Liver (tissue), 9 donors: ENCODE data around the gene NDUFS6. TPM values are rescaled to one million over a fixed set of nuclear protein-coding genes. Genes with fewer than 3 reads are reported as not detected.

ENCODE experiments used
- DNase-seq: peaks from one replicate; pipeline ENCODE4 v3.0.0-alpha.2; 2017; ENCODE audit warnings: low spot score
- H3K27ac ChIP-seq, 2 donors: one replicate each; pipeline ENCODE4 v1.7.0; 2013; ENCODE audit warnings: inconsistent platforms in 2 of 2, low read length in 2 of 2, control low read depth in 1 of 2, low read depth in 1 of 2, mild to moderate bottlenecking in 1 of 2
- H3K27me3 ChIP-seq, 4 donors: one replicate each; pipeline versions ENCODE4 v1.6.1 to v1.7.0; 2013; ENCODE audit warnings: low read length in 3 of 4, inconsistent platforms in 1 of 4, mild to moderate bottlenecking in 1 of 4, moderate library complexity in 1 of 4; ENCODE audit not compliant: control insufficient read depth in 4 of 4, insufficient read depth in 4 of 4
- H3K36me3 ChIP-seq, 4 donors: one replicate each; pipeline versions ENCODE4 v1.6.1 to v1.7.0; 2013; ENCODE audit warnings: low read length in 3 of 4, mild to moderate bottlenecking in 3 of 4, low read depth in 1 of 4, moderate library complexity in 1 of 4; ENCODE audit not compliant: control insufficient read depth in 4 of 4, insufficient read depth in 3 of 4
- H3K4me1 ChIP-seq, 4 donors: one replicate each; pipeline versions ENCODE4 v1.6.1 to v1.7.0; 2013; ENCODE audit warnings: low read length in 3 of 4, mild to moderate bottlenecking in 3 of 4, moderate library complexity in 1 of 4; ENCODE audit not compliant: control insufficient read depth in 4 of 4, insufficient read depth in 4 of 4
- H3K4me3 ChIP-seq, 3 donors: one replicate each; pipeline versions ENCODE4 v1.6.1 to v1.7.0; 2013; ENCODE audit warnings: low read length in 3 of 3, control low read depth in 1 of 3, low read depth in 1 of 3, mild to moderate bottlenecking in 1 of 3
- H3K9ac ChIP-seq, 2 donors: one replicate each; pipeline ENCODE4 v1.7.0; 2013; ENCODE audit warnings: low read length in 2 of 2, mild to moderate bottlenecking in 2 of 2, moderate library complexity in 2 of 2, control low read depth in 1 of 2, low read depth in 1 of 2
- H3K9me3 ChIP-seq, 4 donors: one replicate each; pipeline versions ENCODE4 v1.6.1 to v1.7.0; 2013; ENCODE audit warnings: low read length in 3 of 4; ENCODE audit not compliant: control insufficient read depth in 4 of 4
- ATF3 ChIP-seq: IDR thresholded peaks from 2 replicates; pipeline ENCODE4 v1.6.1; 2016; ENCODE audit warnings: antibody characterized with exemption
- EGR1 ChIP-seq, 2 donors: IDR thresholded peaks; 2 replicates each; pipeline ENCODE4 v1.6.1; 2016 to 2018; ENCODE audit warnings: antibody characterized with exemption in 2 of 2, low read depth in 2 of 2
- FOXA1 ChIP-seq: IDR thresholded peaks from 2 replicates; pipeline ENCODE4 v1.6.1; 2016; ENCODE audit warnings: antibody characterized with exemption
- FOXA2 ChIP-seq: IDR thresholded peaks from 2 replicates; pipeline ENCODE4 v1.6.1; 2016; ENCODE audit warnings: antibody characterized with exemption
- GABPA ChIP-seq, 2 donors: IDR thresholded peaks in 1 of 2; conservative IDR thresholded peaks in 1 of 2; 2 replicates each; pipeline ENCODE4 v1.6.1; 2016; ENCODE audit warnings: antibody characterized with exemption in 2 of 2, mild to moderate bottlenecking in 1 of 2, moderate library complexity in 1 of 2
- HNF4A ChIP-seq, 2 donors: conservative IDR thresholded peaks; 2 replicates each; pipeline ENCODE4 v1.6.1; 2016; ENCODE audit warnings: antibody characterized with exemption in 2 of 2, mild to moderate bottlenecking in 2 of 2
- HNF4G ChIP-seq: IDR thresholded peaks from 2 replicates; pipeline ENCODE4 v1.6.1; 2016; ENCODE audit warnings: antibody characterized with exemption
- JUND ChIP-seq, 2 donors: IDR thresholded peaks; 2 replicates each; pipeline ENCODE4 v1.6.1; 2016; ENCODE audit warnings: antibody characterized with exemption in 2 of 2
- MAX ChIP-seq: IDR thresholded peaks from 2 replicates; pipeline ENCODE4 v1.6.1; 2016; ENCODE audit warnings: antibody characterized with exemption
- NR2F2 ChIP-seq: IDR thresholded peaks from 2 replicates; pipeline ENCODE4 v1.6.1; 2016; ENCODE audit warnings: antibody characterized with exemption
- RAD21 ChIP-seq, 2 donors: IDR thresholded peaks; 2 replicates each; pipeline ENCODE4 v1.6.1; 2016; ENCODE audit warnings: antibody characterized with exemption in 2 of 2, mild to moderate bottlenecking in 2 of 2
- REST ChIP-seq: IDR thresholded peaks from 2 replicates; pipeline ENCODE4 v1.6.1; 2016; ENCODE audit warnings: antibody characterized with exemption, mild to moderate bottlenecking
- TAF1 ChIP-seq: conservative IDR thresholded peaks from 2 replicates; pipeline ENCODE4 v1.6.1; 2016; ENCODE audit warnings: antibody characterized with exemption, mild to moderate bottlenecking
- YY1 ChIP-seq: IDR thresholded peaks from 2 replicates; pipeline ENCODE4 v1.6.1; 2016; ENCODE audit warnings: antibody characterized with exemption, mild to moderate bottlenecking
- WGBS: extraction: QIAGEN DNeasy Blood & Tissue Kit; methylation state at CpG from one replicate; pipeline ENCODE4 v1.1.7; 2013; 5-methylcytosine and 5-hydroxymethylcytosine counted together
- polyA plus RNA-seq, 2 donors: library from polyadenylated mRNA; stranded (reverse) in 1 of 2; unstranded in 1 of 2; fragments of 200-250 nt in 1 of 2; fragments of >200 nt in 1 of 2; fragmentation: Nextera tagmentation in 1 of 2; extraction: Ambion mirVana in 1 of 2; gene quantifications; one replicate each; pipeline versions ENCODE4 v1.2.1 to v1.2.3, GENCODE V29; 2013 to 2015
- total RNA-seq, 2 donors: library from RNA; depleted of rRNA; stranded (reverse); fragments of >200 nt; gene quantifications; one replicate each; pipeline ENCODE4 v1.2.3, GENCODE V29; 2014
- donor health status: healthy.
- donor health status: healthy.
- donor health status: healthy.
- donor health status: healthy.
- donor health status: healthy.

Gene NDUFS6
- total and polyA plus RNA-seq, 4 donors: 18.7 to 82.5 (median 47.3) TPM

GRCh38 chr5:1800472-1801221, 560 bp upstream of the NDUFS6 start (continued):
- TF ChIP-seq HNF4A (conservative IDR thresholded peaks at IDR 0.05) (no peak), HNF4G (no peak), NR2F2 (no peak), FOXA1 (no peak)

GRCh38 chr5:1801967-1802295, 724 bp downstream of the NDUFS6 start:
- peak overlapping the region; percentile 91 to 98 (median 92) for H3K4me3 ChIP-seq
- no peak for DNase-seq
- H3K27me3 ChIP-seq: no peaks in the 10 kb centered on the region
- peaks cover 11 to 52% (median 42%) of the 10 kb centered on the region in 4 donors for H3K36me3 ChIP-seq
- no peak overlapping the region for H3K27ac ChIP-seq
- H3K9ac ChIP-seq: peak overlapping the region; percentile 52 to 82
- TF ChIP-seq MAX: no peak
- no peak for TF ChIP-seq EGR1 (IDR thresholded peaks at IDR 0.05; ENCODE audit: low read depth in 2 of 2)
- TF ChIP-seq TAF1: no peak
- TF ChIP-seq ATF3: no peak
- TF ChIP-seq FOXA1: no peak
- no peak for TF ChIP-seq GABPA (IDR thresholded peaks at IDR 0.05 in 1 of 2, conservative IDR thresholded peaks at IDR 0.05 in 1 of 2)
- no peak for TF ChIP-seq HNF4G
- no peak for TF ChIP-seq REST
- TF ChIP-seq JUND (IDR thresholded peaks at IDR 0.05): no peak
- TF ChIP-seq RAD21 (IDR thresholded peaks at IDR 0.05): no peak
- 12% methylated on average over 7 of the region's 7 CpGs for WGBS
- H3K4me1 ChIP-seq: peaks cover 0 to 20% (median 13%) of the 10 kb centered on the region in 4 donors
- H3K9me3 ChIP-seq: no peaks in the 10 kb centered on the region

GRCh38 chr5:1803192-1803591, 2.0 kb downstream of the NDUFS6 start:
- WGBS: 97% methylated on average over 1 of the region's 1 CpG
- H3K36me3 ChIP-seq: peaks cover 13 to 51% (median 39%) of the 10 kb centered on the region in 4 donors
- H3K27ac ChIP-seq: no peak overlapping the region
- TF ChIP-seq FOXA1 (no peak), ATF3 (no peak), RAD21 (IDR thresholded peaks at IDR 0.05) (no peak), EGR1 (IDR thresholded peaks at IDR 0.05; ENCODE audit: low read depth in 2 of 2) (no peak), YY1 (no peak), FOXA2 (no peak), MAX (no peak)
- no peak for DNase-seq
- no peak overlapping the region for H3K4me3 ChIP-seq
- no peak overlapping the region for H3K9ac ChIP-seq
- no peaks in the 10 kb centered on the region for H3K9me3 ChIP-seq
- H3K27me3 ChIP-seq: no peaks in the 10 kb centered on the region
- peaks cover 0 to 20% (median 13%) of the 10 kb centered on the region in 4 donors for H3K4me1 ChIP-seq
